Lower leg skin (tissue), 4 donors: ENCODE measurements around the gene RBM17. TPM values are rescaled to one million over a fixed set of nuclear protein-coding genes. Genes with fewer than 3 reads are reported as not detected.

Experiments used
- DNase-seq, 2 donors: peaks; one replicate each; pipeline ENCODE4 v3.0.0-alpha.2; 2019; ENCODE audit warnings: low spot score in 2 of 2
- H3K4me3 ChIP-seq: fragments of 200-600 bp; sonication (generic); 2 replicates; pipeline ENCODE4 v1.5.1; 2017; ENCODE audit warnings: mild to moderate bottlenecking, low read depth; ENCODE audit not compliant: poor library complexity, severe bottlenecking
- CTCF ChIP-seq, 3 donors: fragments of 450-650 bp; IDR thresholded peaks; one replicate each; pipeline ENCODE4 v1.5.1; 2016; ENCODE audit warnings: antibody characterized with exemption in 3 of 3, mild to moderate bottlenecking in 3 of 3, moderate library complexity in 2 of 3
- POLR2A ChIP-seq, 2 donors: fragments of 450-650 bp; IDR thresholded peaks; one replicate each; pipeline ENCODE4 v1.6.1; 2016 to 2017; ENCODE audit warnings: antibody characterized with exemption in 2 of 2, mild to moderate bottlenecking in 1 of 2, moderate library complexity in 1 of 2
- WGBS, 2 donors: methylation state at CpG; one replicate each; pipeline ENCODE4 v1.1.5; 2018; 5-methylcytosine and 5-hydroxymethylcytosine counted together
- intact Hi-C: fragments of 100-400 bp; cut with DNase I; formaldehyde crosslinking; loops from one replicate; pipeline ENCODE4 v1.15.0; 2023; ENCODE audit warnings: low total_unique reads
- total RNA-seq, 4 donors: library from RNA; depleted of rRNA; stranded (reverse); fragments of >200 nt; gene quantifications; one replicate each; pipeline ENCODE4 v1.1.0, GENCODE V29; 2016

Gene RBM17
- total RNA-seq, 4 donors from 2014 or later = 38.8 to 63.6 (median 40.4) TPM

DNA sequence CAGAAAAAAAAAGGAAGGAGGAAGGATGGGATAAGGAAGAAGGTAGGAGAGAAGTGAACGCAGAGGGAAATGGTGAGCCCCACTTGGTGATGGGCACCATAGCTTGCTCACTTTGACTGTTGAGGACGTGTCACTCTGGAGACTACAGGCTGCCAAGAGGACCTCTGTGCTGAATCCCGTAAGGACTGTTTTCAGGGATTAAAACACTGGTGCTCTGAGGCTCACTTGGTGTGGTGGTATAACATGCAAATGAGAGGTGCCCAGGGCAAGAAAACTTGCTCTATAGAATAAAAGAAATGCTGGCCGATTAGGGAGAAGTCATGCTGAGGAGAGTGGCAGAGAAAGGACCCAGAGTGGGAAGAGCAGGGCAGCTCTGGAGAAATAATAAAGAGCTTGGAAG is 21.4 kb upstream of the RBM17 start:
- peak in 1 of 2 donors; percentile 14 for DNase-seq
- no peak for TF ChIP-seq POLR2A (IDR thresholded peaks at IDR 0.05)
- TF ChIP-seq CTCF (IDR thresholded peaks at IDR 0.05) = no peak
- H3K4me3 ChIP-seq = no peak overlapping the region
- 64 to 72% methylated on average over 4 of the region's 4 CpGs for WGBS, 2 donors
- intact Hi-C loops = no loop called here

- H3K4me3 ChIP-seq = no peak overlapping the region
- intact Hi-C loops = no loop called here
- WGBS, 2 donors = 76 to 79% methylated on average over 6 of the region's 6 CpGs
- TF ChIP-seq POLR2A (IDR thresholded peaks at IDR 0.05) = no peak
- no peak for TF ChIP-seq CTCF (IDR thresholded peaks at IDR 0.05)
- DNase-seq = peak in 1 of 2 donors; percentile 14
These were observed 20.8 kb upstream of the RBM17 start for GRCh38 chr10:6068006-6068405.

DNA sequence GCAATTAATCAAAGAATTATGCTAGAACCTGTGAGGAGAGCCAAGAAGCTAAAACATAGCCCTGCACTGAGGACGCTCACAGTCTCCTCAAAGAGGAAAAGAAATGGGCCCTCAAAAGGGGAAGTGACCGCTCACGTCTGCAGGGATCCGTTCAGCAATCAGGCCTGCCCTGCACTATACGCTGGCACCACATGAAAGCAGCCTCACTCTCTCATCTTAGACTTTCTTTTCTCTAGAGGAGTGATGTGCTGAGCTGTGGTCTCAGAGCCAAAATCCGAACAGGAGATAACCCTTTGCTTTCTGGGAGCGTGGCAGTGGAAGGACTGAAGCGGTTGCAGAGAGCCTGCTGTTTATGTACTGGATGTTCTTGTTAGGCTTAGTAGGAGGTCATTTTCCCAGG is 20.4 kb upstream of the RBM17 start:
- no peak for TF ChIP-seq CTCF (IDR thresholded peaks at IDR 0.05)
- TF ChIP-seq POLR2A (IDR thresholded peaks at IDR 0.05) = no peak
- intact Hi-C loops = no loop called here
- 68% methylated on average over 8 of the region's 8 CpGs for WGBS, 2 donors
- peak in 1 of 2 donors; percentile 84 for DNase-seq
- H3K4me3 ChIP-seq = no peak overlapping the region

DNA sequence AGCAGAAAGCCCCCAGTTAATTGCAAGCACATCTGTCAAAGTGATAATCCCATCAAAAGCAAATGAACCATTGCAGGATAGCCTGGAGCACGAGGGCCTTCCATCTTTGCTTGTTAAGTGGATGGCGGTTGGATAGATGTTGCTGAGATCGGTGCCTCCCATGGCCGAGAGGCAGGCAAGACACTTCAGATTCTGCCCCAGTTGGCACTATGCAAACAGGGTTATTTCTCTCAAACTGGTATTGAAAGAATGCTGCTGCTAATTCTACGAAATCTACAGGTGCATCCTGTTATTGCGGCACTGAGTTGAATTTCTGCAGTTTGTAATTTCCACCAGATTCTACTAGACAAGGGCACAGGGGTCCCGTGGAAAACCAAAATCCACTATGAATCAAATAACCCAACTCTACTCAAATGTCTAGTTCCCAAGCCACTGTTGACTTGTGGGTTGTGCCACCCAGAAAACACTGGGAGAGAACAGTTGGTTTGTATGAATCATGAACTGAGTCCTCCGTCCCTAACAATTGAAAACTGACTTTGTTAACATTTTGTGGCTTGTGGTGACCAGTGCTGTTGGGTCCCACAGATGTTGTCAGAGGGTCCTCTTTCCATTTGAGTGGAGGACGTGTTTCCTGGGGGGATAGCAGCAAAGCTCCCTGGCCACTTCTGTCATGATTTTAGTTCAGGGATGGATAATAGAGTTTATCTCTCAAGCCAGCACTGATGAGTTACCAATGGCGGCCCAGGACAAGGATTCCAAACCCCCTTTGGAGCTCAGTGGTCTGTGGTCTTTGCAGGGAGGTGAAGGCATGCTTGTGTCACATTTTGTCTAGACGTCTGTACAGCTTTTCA is 19.5 kb upstream of the RBM17 start:
- WGBS, 2 donors = 67 to 71% methylated on average over 11 of the region's 11 CpGs
- peak in 1 of 2 donors; percentile 46 for DNase-seq

DNA sequence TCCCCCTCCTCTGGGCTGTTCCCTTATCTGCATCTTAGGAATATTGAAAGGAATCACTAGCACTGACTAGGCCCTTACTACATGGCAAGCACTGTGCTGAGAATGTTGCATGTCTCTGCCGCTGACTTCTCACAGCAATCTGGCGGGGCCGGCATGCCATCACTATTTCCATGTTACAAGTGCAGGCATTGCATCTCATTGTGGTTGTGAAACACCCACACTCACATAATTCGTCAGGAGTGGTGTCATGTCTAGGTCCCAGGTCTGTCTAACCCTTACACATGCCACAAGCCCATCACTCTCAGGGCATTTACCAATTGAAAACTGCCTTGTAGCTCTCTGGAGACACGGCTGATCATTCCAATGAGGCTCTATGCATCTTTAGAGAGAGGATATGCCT is 18.2 kb upstream of the RBM17 start:
- H3K4me3 ChIP-seq = no peak overlapping the region
- DNase-seq = peak in 1 of 2 donors; percentile 57
- intact Hi-C loops = no loop called here
- 81 to 85% methylated on average over 5 of the region's 5 CpGs for WGBS, 2 donors
- TF ChIP-seq POLR2A (IDR thresholded peaks at IDR 0.05) (no peak), CTCF (IDR thresholded peaks at IDR 0.05) (no peak)

More for the DNA sequence above, 19.5 kb upstream of the RBM17 start:
- TF ChIP-seq POLR2A (IDR thresholded peaks at IDR 0.05) (no peak), CTCF (IDR thresholded peaks at IDR 0.05) (no peak)
- intact Hi-C loops = no loop called here
- no peak overlapping the region for H3K4me3 ChIP-seq
